SK-N-SH (cell line): ENCODE measurements around the gene MVB12B. TPM values are rescaled to one million over a fixed set of nuclear protein-coding genes. Genes with fewer than 3 reads are reported as not detected.

Source experiments
- CTCF ChIA-PET: fragments of 300-600, 350-600 bp; formaldehyde crosslinking; extraction: SDS; loops from one replicate; lab custom pipeline; 2021; lab: Yijun Ruan, JAX
- POLR2A ChIA-PET: fragments of 350-600 bp; sonication (Branson Sonifier 250); formaldehyde crosslinking; extraction: SDS; loops from one replicate; lab custom pipeline; 2020; ENCODE audit warnings: antibody characterized with exemption, inconsistent platforms; lab: Yijun Ruan, JAX
- DNase-seq: peaks from one replicate; pipeline ENCODE4 v3.0.0; 2012
- H2AFZ ChIP-seq: fragments of 200-600 bp; sonication (generic); 2 replicates; pipeline ENCODE4 v1.8.1; 2016; ENCODE audit warnings: antibody characterized with exemption, mild to moderate bottlenecking, low read depth
- H3F3A ChIP-seq: fragments of 200-600 bp; sonication (generic); replicated peaks from 2 replicates; pipeline ENCODE3; 2016; ENCODE audit warnings: antibody characterized with exemption, mild to moderate bottlenecking; ENCODE audit not compliant: insufficient read depth
- H3K27ac ChIP-seq, 2 experiments: fragments of 200-500 bp in 1 of 2; fragments of 200-600 bp in 1 of 2; sonication (Bioruptor generic) in 1 of 2; sonication (generic), shearing (Covaris generic) in 1 of 2; 2 replicates each; pipeline versions ENCODE4 v1.5.1 to v1.6.1; 2014 to 2016; ENCODE audit warnings: low read depth in 2 of 2, inconsistent platforms in 1 of 2, low read length in 1 of 2, mild to moderate bottlenecking in 1 of 2, mixed read lengths in 1 of 2
- H3K27me3 ChIP-seq: fragments of 200-600 bp; sonication (generic), shearing (Covaris generic); 2 replicates; pipeline ENCODE4 v1.6.1; 2016; ENCODE audit warnings: mixed run types; ENCODE audit not compliant: insufficient read depth
- H3K36me3 ChIP-seq, 2 experiments: fragments of 200-500 bp in 1 of 2; fragments of 200-600 bp in 1 of 2; sonication (Bioruptor generic) in 1 of 2; sonication (generic) in 1 of 2; replicated peaks in 1 of 2; 2 replicates each; pipeline versions ENCODE3 to v1.5.1; 2014 to 2016; ENCODE audit warnings: low read length in 1 of 2, mild to moderate bottlenecking in 1 of 2; ENCODE audit not compliant: insufficient read depth in 2 of 2, control insufficient read depth in 1 of 2
- H3K4me1 ChIP-seq, 2 experiments: fragments of 200-500 bp in 1 of 2; fragments of 200-600 bp in 1 of 2; sonication (Bioruptor generic) in 1 of 2; sonication (generic), shearing (Covaris generic) in 1 of 2; 2 replicates each; pipeline versions ENCODE4 v1.5.1 to v1.6.1; 2014 to 2016; ENCODE audit warnings: low read depth in 1 of 2, low read length in 1 of 2, mixed run types in 1 of 2; ENCODE audit not compliant: insufficient read depth in 2 of 2, control insufficient read depth in 1 of 2
- H3K4me2 ChIP-seq: fragments of 200-600 bp; sonication (generic), shearing (Covaris generic); 2 replicates; pipeline ENCODE4 v1.6.1; 2017; ENCODE audit warnings: mixed run types
- H3K4me3 ChIP-seq, 2 experiments: fragments of 200-500 bp in 1 of 2; fragments of 200-600 bp in 1 of 2; sonication (Bioruptor generic) in 1 of 2; sonication (generic), shearing (Covaris generic) in 1 of 2; 2 replicates each; pipeline versions ENCODE4 v1.5.1 to v1.8.1; 2014 to 2016; ENCODE audit warnings: low read depth in 2 of 2, inconsistent platforms in 1 of 2, low read length in 1 of 2, mild to moderate bottlenecking in 1 of 2, mixed read lengths in 1 of 2, moderate library complexity in 1 of 2
- H3K79me2 ChIP-seq: fragments of 200-600 bp; sonication (generic); 2 replicates; pipeline ENCODE4 v1.8.1; 2017; ENCODE audit warnings: mild to moderate bottlenecking; ENCODE audit not compliant: insufficient read depth
- H3K9ac ChIP-seq: fragments of 200-600 bp; sonication (generic); 2 replicates; pipeline ENCODE4 v1.6.1; 2017; ENCODE audit warnings: mixed run types
- H3K9me2 ChIP-seq: fragments of 200-600 bp; sonication (generic); 2 replicates; pipeline ENCODE4 v1.6.1; 2017; ENCODE audit warnings: mixed run types
- H3K9me3 ChIP-seq: fragments of 200-600 bp; sonication (generic); 2 replicates; pipeline ENCODE4 v1.6.1; 2017; ENCODE audit warnings: mixed run types, mild to moderate bottlenecking, moderate library complexity
- H4K20me1 ChIP-seq: fragments of 200-600 bp; sonication (generic); 2 replicates; pipeline ENCODE4 v1.6.1; 2017; ENCODE audit warnings: mild to moderate bottlenecking, mixed run types; ENCODE audit not compliant: insufficient read depth
- ELF1 ChIP-seq: IDR thresholded peaks from 2 replicates; pipeline ENCODE4 v1.4.0; 2012
- EP300 ChIP-seq, 2 experiments: IDR thresholded peaks; 2 replicates each; pipeline versions ENCODE4 v1.4.0 to v1.6.1; 2012; ENCODE audit warnings: borderline replicate concordance in 1 of 2, low read depth in 1 of 2, low read length in 1 of 2
- EZH2phosphoT487 ChIP-seq: fragments of 200-600 bp; sonication (generic); IDR thresholded peaks from 2 replicates; pipeline ENCODE4 v1.6.1; 2017; ENCODE audit warnings: low read depth, mixed run types, mild to moderate bottlenecking, antibody characterized with exemption, moderate library complexity, borderline replicate concordance
- FOSL2 ChIP-seq: IDR thresholded peaks from 2 replicates; pipeline ENCODE4 v1.4.0; 2012; ENCODE audit warnings: low read depth, mild to moderate bottlenecking, moderate library complexity, borderline replicate concordance
- FOXM1 ChIP-seq: IDR thresholded peaks from 2 replicates; pipeline ENCODE4 v1.4.0; 2012; ENCODE audit warnings: low read depth, mild to moderate bottlenecking
- GABPA ChIP-seq: IDR thresholded peaks from 2 replicates; pipeline ENCODE4 v1.4.0; 2012; ENCODE audit warnings: low read depth, mild to moderate bottlenecking
- GATA2 ChIP-seq: sonication (generic); formaldehyde crosslinking; IDR thresholded peaks from 2 replicates; pipeline ENCODE4 v1.5.0; 2020; ENCODE audit warnings: mild to moderate bottlenecking, missing genetic modification reagents
- MAX ChIP-seq: IDR thresholded peaks from 2 replicates; pipeline ENCODE4 v1.4.0; 2012; ENCODE audit warnings: low read depth
- MEF2A ChIP-seq: IDR thresholded peaks from 2 replicates; pipeline ENCODE4 v1.4.0; 2012; ENCODE audit warnings: low read depth, borderline replicate concordance
- NFIC ChIP-seq: IDR thresholded peaks from 2 replicates; pipeline ENCODE4 v1.4.0; 2012; ENCODE audit warnings: borderline replicate concordance
- RAD21 ChIP-seq: IDR thresholded peaks from 2 replicates; pipeline ENCODE4 v1.6.1; 2012; ENCODE audit warnings: mild to moderate bottlenecking, low read length
- RCOR1 ChIP-seq: fragments of 150-350 bp; IDR thresholded peaks from 2 replicates; pipeline ENCODE4 v1.6.1; 2017; ENCODE audit warnings: antibody characterized with exemption, low read length
- RFX5 ChIP-seq: IDR thresholded peaks from 2 replicates; pipeline ENCODE4 v1.6.1; 2012; ENCODE audit warnings: mild to moderate bottlenecking, improper control_type of control experiment, low read length
- SIN3A ChIP-seq: IDR thresholded peaks from 2 replicates; pipeline ENCODE4 v1.6.1; 2012; ENCODE audit warnings: low read depth, mild to moderate bottlenecking, low read length, moderate library complexity, borderline replicate concordance
- TAF1 ChIP-seq: IDR thresholded peaks from 2 replicates; pipeline ENCODE4 v1.6.1; 2012; ENCODE audit warnings: low read depth, mild to moderate bottlenecking, low read length, moderate library complexity, borderline replicate concordance
- TCF12 ChIP-seq: IDR thresholded peaks from 2 replicates; pipeline ENCODE4 v1.4.0; 2012
- USF1 ChIP-seq: IDR thresholded peaks from 2 replicates; pipeline ENCODE4 v1.4.0; 2012; ENCODE audit warnings: low read depth, borderline replicate concordance
- USF2 ChIP-seq: fragments of 150-350 bp; IDR thresholded peaks from 2 replicates; pipeline ENCODE4 v1.6.1; 2017; ENCODE audit warnings: antibody characterized with exemption, low read length, low read depth, borderline replicate concordance
- ZBTB33 ChIP-seq: IDR thresholded peaks from 2 replicates; pipeline ENCODE4 v1.4.0; 2012; ENCODE audit warnings: low read depth, borderline replicate concordance
- WGBS: methylation state at CpG from one replicate; pipeline ENCODE4 v1.1.6; 2017; ENCODE audit warnings: low lambda C conversion rate; 5-methylcytosine and 5-hydroxymethylcytosine counted together
- polyA plus RNA-seq, 3 experiments: library from polyadenylated mRNA; depleted of rRNA; stranded (reverse); fragments of >200 nt; gene quantifications; 2 replicates each; pipeline ENCODE4 v1.2.3, GENCODE V29; 2012
- TF ChIP-seq, protein P1 (sequence below): IDR thresholded peaks from 2 replicates; pipeline ENCODE4; 2012

Gene MVB12B
- polyA plus RNA-seq, 1 of the 3 experiments (the other 2 are of a cell fraction): 5.1 TPM

- no peak overlapping the region for H3K27ac ChIP-seq
- CTCF ChIA-PET: interaction anchor here (1.2 to 5.9 kb wide), 3 partner anchors 102 to 196 kb away, joined by 4 to 35 read pairs (median 9); no protein-coding TSS in a partner anchor
- 68% methylated on average over 5 of the region's 5 CpGs for WGBS
Observed at GRCh38 chr9:126295082-126295477, 31.5 kb upstream of the MVB12B start.

More at GRCh38 chr9:126295082-126295477, 31.5 kb upstream of the MVB12B start:
- H3K9me3 ChIP-seq: no peaks in the 10 kb centered on the region
- no peaks in the 10 kb centered on the region for H3K79me2 ChIP-seq
- TF ChIP-seq RAD21 (no peak), GATA2 (CRISPR knock-in tag) (no peak), MEF2A (no peak), TAF1 (no peak), EZH2phosphoT487 (no peak), RFX5 (no peak), RCOR1 (no peak), USF1 (no peak), MAX (no peak), GABPA (no peak), FOXM1 (no peak), TCF12 (no peak), ELF1 (no peak), NFIC (no peak), USF2 (no peak), SIN3A (no peak), EP300 (IDR thresholded peaks at IDR 0.05; ENCODE audit: borderline replicate concordance in 1 of 2, low read depth in 1 of 2, low read length in 1 of 2) (no peak), FOSL2 (no peak), ZBTB33 (no peak)
- TF ChIP-seq, protein P1, sequence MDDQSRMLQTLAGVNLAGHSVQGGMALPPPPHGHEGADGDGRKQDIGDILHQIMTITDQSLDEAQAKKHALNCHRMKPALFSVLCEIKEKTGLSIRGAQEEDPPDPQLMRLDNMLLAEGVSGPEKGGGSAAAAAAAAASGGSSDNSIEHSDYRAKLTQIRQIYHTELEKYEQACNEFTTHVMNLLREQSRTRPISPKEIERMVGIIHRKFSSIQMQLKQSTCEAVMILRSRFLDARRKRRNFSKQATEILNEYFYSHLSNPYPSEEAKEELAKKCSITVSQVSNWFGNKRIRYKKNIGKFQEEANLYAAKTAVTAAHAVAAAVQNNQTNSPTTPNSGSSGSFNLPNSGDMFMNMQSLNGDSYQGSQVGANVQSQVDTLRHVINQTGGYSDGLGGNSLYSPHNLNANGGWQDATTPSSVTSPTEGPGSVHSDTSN: no peak
- no peak overlapping the region for H3K9ac ChIP-seq
- H3K27me3 ChIP-seq: 0 out of 2 replicates have a peak, but pooled peaks cover 4% of the 10 kb centered on the region
- no peaks in the 10 kb centered on the region; a peak in 1 of 4 replicates for H3K4me1 ChIP-seq
- no peaks in the 10 kb centered on the region for H3K36me3 ChIP-seq
- DNase-seq: no peak
- no peaks in the 10 kb centered on the region for H4K20me1 ChIP-seq
- no peak overlapping the region for H3K4me2 ChIP-seq
- no peaks in the 10 kb centered on the region for H3K9me2 ChIP-seq
- H3K4me3 ChIP-seq: no peak overlapping the region
- POLR2A ChIA-PET: no interaction called here
- H2AFZ ChIP-seq: no peak overlapping the region
- no peaks in the 10 kb centered on the region for H3F3A ChIP-seq
